HG02884 (cell line): ENCODE results near the gene DNAH8.
"Not testable (repeated sequence)": the region's sequence is repeated elsewhere in the genome, so short reads cannot be mapped to it uniquely, and the experiment has no call there.

ENCODE experiments used
- ATAC-seq: cut with Tn5 transposase; IDR thresholded peaks from one replicate; pipeline ENCODE4 v1.9.1; 2021; ENCODE audit warnings: mild to moderate bottlenecking, moderate library complexity; ENCODE audit not compliant: unreplicated experiment

Gene DNAH8

DNA sequence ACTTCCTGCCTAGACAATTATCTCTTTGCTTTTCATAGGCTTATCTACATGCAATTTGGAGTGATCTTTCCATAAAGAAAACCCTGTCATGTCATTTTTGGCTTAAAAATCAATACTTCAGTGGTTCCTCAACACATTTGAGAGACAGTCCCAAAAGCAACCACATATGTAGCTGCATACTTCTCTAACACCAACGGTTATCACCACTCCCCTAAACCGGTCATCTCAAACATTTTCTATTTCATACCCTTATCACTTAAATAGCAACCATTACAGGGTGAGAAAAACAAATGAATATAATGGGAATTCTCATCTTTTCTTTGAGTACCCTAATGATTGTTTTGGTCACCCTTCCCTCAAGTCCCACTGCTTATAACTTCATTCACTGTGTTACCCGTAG is 17.3 kb upstream of the DNAH8 start:
- ATAC-seq, result no peak

GRCh38 chr6:38699702-38700101 is 15.4 kb upstream of the DNAH8 start:
- not testable (repeated sequence) for ATAC-seq

DNA sequence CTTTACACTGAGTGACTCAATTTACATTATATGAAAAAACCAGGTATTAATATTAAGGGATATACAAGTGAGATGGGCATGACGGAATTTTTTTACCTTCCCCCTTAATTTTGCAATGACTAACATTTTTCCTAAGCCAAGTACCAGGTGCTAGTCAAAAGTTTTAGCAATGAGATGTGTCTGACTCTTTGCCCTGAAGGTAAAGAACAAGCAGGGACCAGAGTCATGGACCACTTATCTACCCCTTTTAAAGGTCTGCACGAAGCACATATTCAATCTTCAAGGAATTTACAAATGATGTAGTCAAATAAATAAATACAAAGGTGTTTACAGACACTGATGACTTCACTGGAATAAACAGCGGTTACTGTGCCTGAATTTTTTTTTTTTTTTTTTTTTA is 13.6 kb upstream of the DNAH8 start:
- ATAC-seq, result no peak

- ATAC-seq, result peak; percentile 99
These were observed 12.3 kb upstream of the DNAH8 start, which contains the start of gene GLO1 for GRCh38 chr6:38702558-38703397. Gene GLO1, minus strand, starts transcription at chr6:38703145. Its CDS starts 91 bp downstream, at chr6:38703054.

DNA sequence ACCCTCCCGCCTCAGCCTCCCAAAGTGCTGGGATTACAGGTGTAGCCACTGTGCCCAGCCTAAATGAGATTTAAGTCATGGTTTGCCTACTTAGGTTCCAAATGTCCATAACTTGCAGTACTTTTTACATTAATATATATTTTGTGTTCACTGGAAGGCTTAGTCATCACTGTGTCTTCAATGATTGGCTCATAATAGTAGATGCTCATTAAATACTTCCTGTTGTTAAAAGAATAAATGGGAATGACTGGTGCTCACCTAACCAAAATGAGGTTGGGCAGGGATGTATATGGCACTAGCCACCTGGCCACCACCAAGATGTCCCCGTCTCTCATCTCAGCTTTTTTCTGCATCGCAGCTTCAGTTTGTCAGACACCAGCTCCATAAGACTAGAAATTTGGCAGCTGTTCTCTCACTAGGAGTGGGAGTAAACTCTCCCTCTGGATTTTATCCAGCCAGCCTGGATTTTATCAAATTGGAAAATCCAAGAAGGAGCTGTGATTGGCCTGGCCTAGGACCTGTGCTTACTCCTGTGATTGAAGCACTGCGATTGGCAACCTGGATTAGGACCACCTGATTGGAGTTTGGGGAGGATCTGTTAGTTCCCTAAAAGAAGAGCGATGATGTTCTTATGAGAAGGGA is 11.0 kb upstream of the DNAH8 start:
- no peak for ATAC-seq

GRCh38 chr6:38705924-38706323 is 9.2 kb upstream of the DNAH8 start:
- no peak for ATAC-seq

- ATAC-seq, result no peak
These were observed 6.6 kb upstream of the DNAH8 start for GRCh38 chr6:38708496-38708895.

DNA sequence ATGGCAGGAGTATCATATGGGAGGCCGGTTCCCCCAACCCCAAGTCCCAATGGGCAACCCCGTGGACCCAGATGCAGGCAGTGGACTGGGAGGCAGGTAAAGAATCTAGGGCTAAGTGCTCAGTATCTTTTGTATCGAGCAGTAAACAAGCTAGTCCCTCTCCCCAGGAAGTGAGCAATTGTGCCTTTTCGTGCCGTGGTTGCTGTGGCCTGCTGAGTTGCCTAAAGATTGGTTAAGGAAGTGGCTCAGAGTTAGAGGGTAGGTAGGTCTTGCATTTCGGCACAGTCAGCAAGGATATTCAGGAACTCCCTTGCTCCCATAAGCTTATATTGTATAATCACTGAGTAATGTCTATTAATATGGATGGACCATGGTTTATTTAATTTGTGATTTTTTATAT is 1.3 kb upstream of the DNAH8 start:
- no peak for ATAC-seq

GRCh38 chr6:38714239-38715015 is 684 bp upstream of the DNAH8 start:
- ATAC-seq, result no peak

- no peak for ATAC-seq
These were observed 1.7 kb downstream of the DNAH8 start for GRCh38 chr6:38716825-38717224.

- no peak for ATAC-seq
These were observed 4.2 kb downstream of the DNAH8 start for GRCh38 chr6:38719358-38719757.

GRCh38 chr6:38720295-38720694 is 5.2 kb downstream of the DNAH8 start:
- ATAC-seq, result no peak

DNA sequence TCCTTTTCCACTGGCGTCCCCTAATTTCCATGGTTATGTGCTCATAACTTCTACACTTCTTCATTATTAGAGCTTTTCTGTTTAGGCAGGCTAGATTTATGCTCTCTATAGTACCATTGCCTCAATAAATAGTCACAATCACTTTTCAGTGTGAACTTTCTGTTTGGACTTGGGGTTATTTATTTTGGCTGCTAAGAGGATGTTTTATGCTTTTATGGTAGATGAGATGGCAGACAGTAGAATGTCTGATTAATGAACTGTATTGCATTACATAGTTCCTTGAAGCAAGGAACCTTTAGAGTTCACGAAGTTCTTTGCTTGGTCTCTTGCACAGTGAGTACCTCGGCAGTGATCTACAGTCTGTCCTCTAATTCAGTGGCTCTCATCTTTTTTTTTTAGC is 6.9 kb downstream of the DNAH8 start:
- no peak for ATAC-seq

DNA sequence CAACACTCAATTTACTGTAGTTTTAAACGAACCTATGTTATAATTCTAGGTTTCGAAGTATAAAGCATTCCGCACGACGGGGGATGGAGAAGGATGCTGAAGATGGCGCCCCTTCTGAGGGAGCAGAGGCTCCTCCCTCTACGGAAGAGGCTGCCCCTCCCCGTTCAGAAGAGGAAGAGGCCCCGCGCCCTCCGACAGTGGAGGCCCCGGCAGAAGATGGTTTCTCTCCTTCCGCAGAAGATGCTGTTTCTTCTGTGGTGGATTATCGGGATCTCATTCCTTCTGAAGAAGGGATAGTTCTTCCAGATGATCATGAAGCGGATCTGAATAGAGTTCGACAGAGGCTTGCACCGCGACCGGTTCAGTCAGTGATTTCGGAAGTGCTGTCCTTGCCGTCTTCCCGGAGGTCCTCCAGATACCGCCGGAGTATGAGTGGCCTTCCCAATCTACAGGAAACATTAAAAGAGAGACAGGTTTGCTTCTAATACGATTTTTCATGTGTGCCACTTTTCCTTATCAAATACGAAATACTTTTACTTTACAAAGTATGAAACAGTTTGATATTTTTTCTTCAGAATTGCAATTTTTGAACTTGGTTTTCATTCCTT is 7.7 kb downstream of the DNAH8 start:
- ATAC-seq, result no peak

DNA sequence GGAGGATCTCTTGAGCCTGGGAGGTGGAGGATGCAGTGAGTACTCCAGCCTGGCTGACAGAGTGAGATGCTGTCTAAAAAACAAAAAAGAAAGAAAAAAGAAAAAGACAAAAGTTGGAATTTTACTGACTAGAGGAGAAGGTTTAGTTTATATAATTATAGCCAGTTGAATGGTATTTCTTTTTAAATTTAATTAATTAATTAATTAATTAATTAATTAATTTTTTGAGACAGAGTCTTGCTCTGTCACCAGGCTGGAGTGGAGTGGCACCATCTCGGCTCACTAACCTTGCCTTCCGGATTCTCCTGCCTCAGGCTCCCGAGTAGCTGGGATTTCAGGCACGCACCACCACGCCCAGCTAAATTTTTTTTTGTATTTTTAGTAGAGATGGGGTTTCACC is 8.7 kb downstream of the DNAH8 start:
- no peak for ATAC-seq

DNA sequence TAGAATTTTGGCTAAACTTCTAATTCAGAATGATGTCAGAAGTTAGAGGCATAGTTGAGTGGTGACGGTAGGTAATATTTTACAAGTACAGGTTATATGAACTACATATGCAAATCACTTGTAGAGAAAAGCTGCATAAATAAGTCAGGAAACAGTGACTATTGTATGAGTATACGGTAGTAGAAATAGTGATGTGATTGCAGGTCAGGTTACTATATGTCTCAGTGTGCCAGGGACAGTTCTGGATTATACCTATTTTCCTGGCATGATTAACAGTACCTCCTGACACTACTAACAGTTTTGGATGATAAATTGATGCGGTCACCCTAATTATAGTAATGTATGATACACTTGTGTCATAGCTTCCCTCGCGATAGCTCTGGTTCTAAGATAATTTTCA is 9.2 kb downstream of the DNAH8 start:
- ATAC-seq, result no peak

GRCh38 chr6:38725414-38726183 is 10.5 kb downstream of the DNAH8 start:
- no peak for ATAC-seq

- ATAC-seq, result no peak
These were observed 13.1 kb downstream of the DNAH8 start for GRCh38 chr6:38728203-38728602.

GRCh38 chr6:38730140-38730862 is 15.2 kb downstream of the DNAH8 start:
- no peak for ATAC-seq

DNA sequence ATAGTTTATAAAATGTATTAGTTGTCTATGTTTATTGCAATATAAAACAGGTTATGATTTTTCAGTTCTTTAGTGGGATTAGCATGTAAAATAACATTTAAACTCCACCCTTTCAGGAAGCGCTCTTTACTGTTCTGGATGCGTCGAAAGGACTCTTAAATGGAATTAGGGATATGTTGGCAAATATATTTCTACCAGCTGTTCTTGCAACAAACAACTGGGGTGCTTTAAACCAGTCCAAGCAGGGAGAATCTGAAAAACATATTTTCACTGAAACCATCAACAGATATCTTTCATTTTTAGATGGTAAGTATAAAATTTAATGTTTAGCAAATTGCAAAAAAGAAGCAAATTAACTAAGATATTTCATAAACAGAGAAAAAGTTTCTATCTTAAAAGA is 21.8 kb downstream of the DNAH8 start:
- no peak for ATAC-seq
